HepG2 (cell line): Measurements from ENCODE around the gene EDN3. TPM values are rescaled to one million over a fixed set of nuclear protein-coding genes. Genes with fewer than 3 reads are reported as not detected.

Experiments used
- ATAC-seq: fragments of 200-7000 bp; cut with Tn5 transposase; 3 replicates; pipeline ENCODE4 v1.9.1; 2020; ENCODE audit warnings: mild to moderate bottlenecking, moderate library complexity
- BruUV-seq: library from RNA; stranded (reverse); fragments of 400-500 nt; replicated peaks from 2 replicates; lab custom pipeline; 2021; lab: Mats Ljungman, UMichigan
- CTCF ChIA-PET: fragments of 300-600 bp; formaldehyde crosslinking; extraction: SDS; loops from one replicate; lab custom pipeline; 2021; ENCODE audit warnings: low total read pairs, inconsistent platforms, low intra/inter-chr PET ratio; lab: Yijun Ruan, JAX
- POLR2A ChIA-PET: fragments of 350-600 bp; sonication (Branson Sonifier 250); formaldehyde crosslinking; loops from one replicate; lab custom pipeline; 2020; ENCODE audit warnings: antibody characterized with exemption, inconsistent platforms; lab: Yijun Ruan, JAX
- DNase-seq: peaks from one replicate; pipeline ENCODE4 v3.0.0-alpha.2; 2015; ENCODE audit warnings: low spot score
- FAIRE-seq: peaks from 3 replicates; lab custom pipeline; 2011; peaks lifted over from hg19 to GRCh38; lab: Jason Lieb, UNC
- H2AFZ ChIP-seq: one replicate; pipeline ENCODE4 v1.6.1; 2011; ENCODE audit warnings: low read length, inconsistent platforms
- H3K27ac ChIP-seq: fragments of 300-600 bp; 3 replicates; pipeline ENCODE4 v1.8.0; 2011; ENCODE audit warnings: mixed run types, mild to moderate bottlenecking, mixed read lengths, low read length, inconsistent platforms; ENCODE audit not compliant: insufficient read depth; ENCODE audit errors: extremely low read length
- H3K27me3 ChIP-seq, 2 experiments: fragments of 200-600 bp in 1 of 2; 2 replicates in 1 of 2; 3 replicates in 1 of 2; pipeline versions ENCODE4 v1.6.0 to v1.8.0; 2011; ENCODE audit warnings: low read length in 2 of 2, mild to moderate bottlenecking in 2 of 2, moderate library complexity in 2 of 2, inconsistent platforms in 1 of 2; ENCODE audit not compliant: insufficient read depth in 2 of 2, control insufficient read depth in 1 of 2
- H3K36me3 ChIP-seq, 2 experiments: fragments of 200-600 bp in 1 of 2; replicated peaks in 1 of 2; 2 replicates in 1 of 2; 3 replicates in 1 of 2; pipeline versions ENCODE4 v1.5.1 to v1.8.0; 2011; ENCODE audit warnings: low read length in 2 of 2, inconsistent platforms in 1 of 2; ENCODE audit not compliant: insufficient read depth in 2 of 2, control insufficient read depth in 1 of 2
- H3K4me1 ChIP-seq: 2 replicates; pipeline ENCODE4 v1.5.1; 2012; ENCODE audit warnings: low read length, inconsistent platforms; ENCODE audit not compliant: insufficient read depth
- H3K4me2 ChIP-seq: 2 replicates; pipeline ENCODE4 v1.6.0; 2011; ENCODE audit warnings: low read depth, low read length, inconsistent platforms
- H3K4me3 ChIP-seq, 3 experiments: fragments of 200-600 bp in 1 of 3; sonication (generic), shearing (Covaris generic) in 1 of 3; replicated peaks in 1 of 3; 2 replicates each; pipeline ENCODE4 v1.5.1; 2011 to 2016; ENCODE audit warnings: low read length in 3 of 3, inconsistent platforms in 2 of 3, low read depth in 2 of 3, mild to moderate bottlenecking in 2 of 3, control low read depth in 1 of 3, mixed read lengths in 1 of 3; ENCODE audit not compliant: insufficient read depth in 1 of 3
- H3K79me2 ChIP-seq: one replicate; pipeline ENCODE4 v1.6.1; 2011; ENCODE audit warnings: low read length, inconsistent platforms; ENCODE audit not compliant: insufficient read depth
- H3K9ac ChIP-seq: 2 replicates; pipeline ENCODE4 v1.6.0; 2011; ENCODE audit warnings: mild to moderate bottlenecking, low read depth, low read length, inconsistent platforms; ENCODE audit not compliant: insufficient read depth
- H3K9me3 ChIP-seq: 2 replicates; pipeline ENCODE4 v1.5.1; 2012; ENCODE audit warnings: mild to moderate bottlenecking, low read length
- H4K20me1 ChIP-seq: 2 replicates; pipeline ENCODE4 v1.6.0; 2011; ENCODE audit warnings: inconsistent platforms, mild to moderate bottlenecking, low read length, moderate library complexity; ENCODE audit not compliant: insufficient read depth
- FLYWCH1 ChIP-seq: sonication (generic); formaldehyde crosslinking; IDR thresholded peaks from 2 replicates; pipeline ENCODE4 v1.8.1; 2023; ENCODE audit warnings: mild to moderate bottlenecking, missing genetic modification reagents
- PRPF4 ChIP-seq: fragments of 200-400 bp; formaldehyde crosslinking; IDR thresholded peaks from 2 replicates; pipeline ENCODE4 v1.6.1; 2016; ENCODE audit warnings: low read length, low read depth; ENCODE audit not compliant: poor library complexity, severe bottlenecking
- SOX5 ChIP-seq: IDR thresholded peaks from 2 replicates; pipeline ENCODE4 v1.6.1; 2016; ENCODE audit warnings: borderline replicate concordance
- ZBTB7B ChIP-seq: sonication (generic); formaldehyde crosslinking; IDR thresholded peaks from 2 replicates; pipeline ENCODE4 v1.4.0; 2020; ENCODE audit warnings: missing genetic modification reagents
- ZNF256 ChIP-seq: sonication (generic); formaldehyde crosslinking; conservative IDR thresholded peaks from 2 replicates; pipeline ENCODE4 v1.4.0; 2020; ENCODE audit warnings: missing genetic modification reagents
- ZNF432 ChIP-seq: sonication (generic); formaldehyde crosslinking; IDR thresholded peaks from 2 replicates; pipeline ENCODE4 v1.5.0; 2020; ENCODE audit warnings: missing genetic modification reagents, mild to moderate bottlenecking, borderline replicate concordance
- ZNF572 ChIP-seq: sonication (generic); formaldehyde crosslinking; IDR thresholded peaks from 2 replicates; pipeline ENCODE4 v1.5.1; 2020; ENCODE audit warnings: mild to moderate bottlenecking, missing genetic modification reagents
- ZNF609 ChIP-seq: sonication (generic); formaldehyde crosslinking; IDR thresholded peaks from 2 replicates; pipeline ENCODE4 v1.4.0; 2020; ENCODE audit warnings: mild to moderate bottlenecking, missing genetic modification reagents, borderline replicate concordance
- ZNF704 ChIP-seq: sonication (generic); formaldehyde crosslinking; IDR thresholded peaks from 2 replicates; pipeline ENCODE4 v1.8.1; 2023; ENCODE audit warnings: mild to moderate bottlenecking, inconsistent platforms, moderate library complexity, missing genetic modification reagents, borderline replicate concordance
- WGBS: methylation state at CpG from one replicate; pipeline ENCODE4 v1.1.6; 2017; ENCODE audit warnings: low lambda C conversion rate; 5-methylcytosine and 5-hydroxymethylcytosine counted together
- in situ Hi-C: cut with HindIII; loops from 2 replicates; pipeline ENCODE4 v1.10.0; 2017; ENCODE audit warnings: low pct_unique_long_range_greater_than_20kb; ENCODE audit not compliant: extremely low pct_ligation_motif_present
- intact Hi-C: fragments of 100-400 bp; cut with micrococcal nuclease; formaldehyde crosslinking; loops from one replicate; pipeline ENCODE4 v1.10.0; 2022; ENCODE audit not compliant: unreplicated experiment
- polyA plus RNA-seq, 8 experiments: library from polyadenylated mRNA; depleted of rRNA in 3 of 8; stranded (reverse) in 7 of 8; unstranded in 1 of 8; fragments of >200 nt; fragmentation: Illumina TruSeq in 4 of 8; extraction: Trizol in 4 of 8; gene quantifications; 2 replicates each; pipeline versions ENCODE4 v1.2.1 to v1.2.3, GENCODE V29; 2011 to 2016; ENCODE audit warnings: low read depth in 4 of 8, missing spikeins in 1 of 8, mixed read lengths in 1 of 8; ENCODE audit not compliant: insufficient read depth in 1 of 8
- total RNA-seq, 5 experiments: library from RNA; depleted of rRNA; stranded (reverse); fragments of >200 nt; fragmentation: Illumina TruSeq; extraction: Trizol; gene quantifications; 2 replicates each; pipeline ENCODE4 v1.2.3, GENCODE V29; 2016; ENCODE audit warnings: low read depth in 1 of 5
- TF ChIP-seq, protein P1 (sequence below): sonication (generic); formaldehyde crosslinking; IDR thresholded peaks from 2 replicates; pipeline ENCODE4 v1.4.0; 2020; ENCODE audit warnings: mild to moderate bottlenecking, low read depth, missing genetic modification reagents
- TF ChIP-seq, protein P2 (sequence below): sonication (generic); formaldehyde crosslinking; IDR thresholded peaks from 2 replicates; pipeline ENCODE4 v1.4.0; 2020; ENCODE audit warnings: mild to moderate bottlenecking, missing genetic modification reagents

Gene EDN3
- total and polyA plus RNA-seq, 2 of the 13 experiments (the other 11 are each of a cell fraction or from before 2014, with no cell fraction given), result not detected

GRCh38 chr20:59258221-59258621, 42.2 kb upstream of the EDN3 start (continued):
- no peak for TF ChIP-seq ZBTB7B (CRISPR knock-in tag)
- TF ChIP-seq ZNF256, result no peak
- TF ChIP-seq ZNF609 (CRISPR knock-in tag), result no peak
- TF ChIP-seq ZNF572, result no peak
- no peak for TF ChIP-seq ZNF432 (CRISPR knock-in tag)
- TF ChIP-seq, protein P1, sequence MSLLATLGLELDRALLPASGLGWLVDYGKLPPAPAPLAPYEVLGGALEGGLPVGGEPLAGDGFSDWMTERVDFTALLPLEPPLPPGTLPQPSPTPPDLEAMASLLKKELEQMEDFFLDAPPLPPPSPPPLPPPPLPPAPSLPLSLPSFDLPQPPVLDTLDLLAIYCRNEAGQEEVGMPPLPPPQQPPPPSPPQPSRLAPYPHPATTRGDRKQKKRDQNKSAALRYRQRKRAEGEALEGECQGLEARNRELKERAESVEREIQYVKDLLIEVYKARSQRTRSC, result no peak
- no peak for TF ChIP-seq SOX5

GRCh38 chr20:59259946-59260345, 40.5 kb upstream of the EDN3 start:
- TF ChIP-seq ZNF704 (no peak), PRPF4 (no peak), FLYWCH1 (CRISPR knock-in tag) (no peak)
- TF ChIP-seq, protein P2, sequence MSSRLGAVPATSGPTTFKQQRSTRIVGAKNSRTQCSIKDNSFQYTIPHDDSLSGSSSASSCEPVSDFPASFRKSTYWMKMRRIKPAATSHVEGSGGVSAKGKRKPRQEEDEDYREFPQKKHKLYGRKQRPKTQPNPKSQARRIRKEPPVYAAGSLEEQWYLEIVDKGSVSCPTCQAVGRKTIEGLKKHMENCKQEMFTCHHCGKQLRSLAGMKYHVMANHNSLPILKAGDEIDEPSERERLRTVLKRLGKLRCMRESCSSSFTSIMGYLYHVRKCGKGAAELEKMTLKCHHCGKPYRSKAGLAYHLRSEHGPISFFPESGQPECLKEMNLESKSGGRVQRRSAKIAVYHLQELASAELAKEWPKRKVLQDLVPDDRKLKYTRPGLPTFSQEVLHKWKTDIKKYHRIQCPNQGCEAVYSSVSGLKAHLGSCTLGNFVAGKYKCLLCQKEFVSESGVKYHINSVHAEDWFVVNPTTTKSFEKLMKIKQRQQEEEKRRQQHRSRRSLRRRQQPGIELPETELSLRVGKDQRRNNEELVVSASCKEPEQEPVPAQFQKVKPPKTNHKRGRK (CRISPR knock-in tag), result no peak
- FAIRE-seq (peak; percentile 34), ATAC-seq (no peak), DNase-seq (no peak)
- WGBS, result 33% methylated on average over 2 of the region's 2 CpGs
- H3K9me3 ChIP-seq, result no peaks in the 10 kb centered on the region
- no peaks in the 10 kb centered on the region for H4K20me1 ChIP-seq
- no TSS peak for BruUV-seq
- no peaks in the 10 kb centered on the region for H3K36me3 ChIP-seq
- ChIA-PET CTCF (no interaction called here), POLR2A (no interaction called here)
- H3K4me1 ChIP-seq, result no peaks in the 10 kb centered on the region
- H3K79me2 ChIP-seq, result no peaks in the 10 kb centered on the region
- H3K27ac ChIP-seq, result no peak overlapping the region
- peaks cover 2 to 24% of the 10 kb centered on the region in 2 experiments; a peak in 3 of 5 replicates for H3K27me3 ChIP-seq
- H3K4me2 ChIP-seq, result no peak overlapping the region
- intact Hi-C loops, result no loop called here
- no peak overlapping the region for H2AFZ ChIP-seq
- in situ Hi-C loops, result no loop called here
- H3K4me3 ChIP-seq, result no peak overlapping the region
- no peak overlapping the region for H3K9ac ChIP-seq
